ENCODE data around the gene SERPINH1. TPM values are rescaled to one million over a fixed set of nuclear protein-coding genes. Genes with fewer than 3 reads are reported as not detected.

The SERPINH1 gene
- total RNA-seq, 2 donors from 2014 or later: 105 to 137 TPM

- DNase-seq (no peak), ATAC-seq (no peak)
- intact Hi-C loops (cut with DNase I): no loop called here
Observed at GRCh38 chr11:75606099-75606498, 44.0 kb downstream of the SERPINH1 start.

- intact Hi-C loops (cut with DNase I): no loop called here
- DNase-seq (no peak), ATAC-seq (peak in 1 of 2 donors; percentile 36)
Observed at GRCh38 chr11:75611823-75612222, 49.8 kb downstream of the SERPINH1 start.

GRCh38 chr11:75615751-75616150 lies 53.7 kb downstream of the SERPINH1 start:
- intact Hi-C loops (cut with DNase I): no loop called here
- no peak for ATAC-seq
- no peak for DNase-seq

- DNase-seq: no peak
- intact Hi-C loops (cut with DNase I): no loop called here
Observed at GRCh38 chr11:75616281-75616680, 54.2 kb downstream of the SERPINH1 start.

More at GRCh38 chr11:75616281-75616680, 54.2 kb downstream of the SERPINH1 start:
- ATAC-seq: no peak

Other genes with a start within 250 kb of the SERPINH1 start
- 10 to 100 TPM; 28.4 to 39.4 TPM for gene ARRB1, start 210.6 kb upstream of the SERPINH1 start, total RNA-seq
- gene RPS3, start 162.7 kb upstream of the SERPINH1 start, total RNA-seq: 1,000 to 10,000 TPM; 1,106 to 1,117 TPM
- 1 to 10 TPM; 1.1 to 1.2 TPM for gene KLHL35, start 129.1 kb upstream of the SERPINH1 start, total RNA-seq
- gene GDPD5, start 36.3 kb upstream of the SERPINH1 start, total RNA-seq: 10 to 100 TPM; 12.3 to 17.6 TPM
- 1 to 10 TPM; 5.6 to 5.9 TPM for gene MAP6, start 106.8 kb downstream of the SERPINH1 start, total RNA-seq
- gene MOGAT2, start 155.6 kb downstream of the SERPINH1 start, total RNA-seq: under 1 TPM; 0.26 to 0.38 TPM
- 100 to 1,000 TPM in 1 of 2 donors, 10 to 100 TPM in 1; 81.2 to 131 TPM for gene DGAT2, start 206.5 kb downstream of the SERPINH1 start, total RNA-seq